Esophagus squamous epithelium (tissue), 5 donors: Measurements from ENCODE around the gene CRACDL. TPM values are rescaled to one million over a fixed set of nuclear protein-coding genes. Genes with fewer than 3 reads are reported as not detected.

Experiments used
- DNase-seq: peaks from one replicate; lab custom pipeline; 2025; lab: John Stamatoyannopoulos, UW
- H3K27ac ChIP-seq, 4 donors: fragments of 200-600 bp; sonication (generic); one replicate each; pipeline ENCODE4 v1.5.1; 2016 to 2019; ENCODE audit warnings: mild to moderate bottlenecking in 1 of 4
- H3K27me3 ChIP-seq, 4 donors: fragments of 200-600 bp; sonication (generic); 1 replicate in 3 of 4; 2 replicates in 1 of 4; pipeline versions ENCODE4 v1.5.1 to v1.6.0; 2017 to 2021; ENCODE audit warnings: antibody characterized with exemption in 1 of 4
- H3K36me3 ChIP-seq, 3 donors: fragments of 200-600 bp; sonication (generic); one replicate each; pipeline ENCODE4 v1.5.1; 2016 to 2019
- H3K4me1 ChIP-seq, 3 donors: fragments of 200-600 bp; sonication (generic); one replicate each; pipeline ENCODE4 v1.5.1; 2017 to 2019
- H3K4me3 ChIP-seq, 4 donors: fragments of 200-600 bp; sonication (generic); 1 replicate in 3 of 4; 2 replicates in 1 of 4; pipeline ENCODE4 v1.5.1; 2016 to 2019; ENCODE audit warnings: mild to moderate bottlenecking in 2 of 4, moderate library complexity in 1 of 4
- H3K9me3 ChIP-seq, 3 donors: fragments of 200-600 bp; sonication (generic); one replicate each; pipeline ENCODE4 v1.5.1; 2016 to 2019
- CTCF ChIP-seq, 6 experiments: fragments of 450-650 bp in 4 of 6; fragments of 200-600 bp in 2 of 6; sonication (generic) in 2 of 6; IDR thresholded peaks; one replicate each; pipeline ENCODE4 v1.5.1; 2016 to 2019; ENCODE audit warnings: antibody characterized with exemption in 6 of 6, mild to moderate bottlenecking in 4 of 6, moderate library complexity in 4 of 6
- POLR2A ChIP-seq, 4 donors: fragments of 450-650 bp; IDR thresholded peaks; one replicate each; pipeline ENCODE4 v1.6.1; 2017; ENCODE audit warnings: antibody characterized with exemption in 4 of 4, mild to moderate bottlenecking in 4 of 4, moderate library complexity in 3 of 4
- WGBS, 2 donors: methylation state at CpG; one replicate each; pipeline ENCODE4 v1.1.5; 2018; 5-methylcytosine and 5-hydroxymethylcytosine counted together
- intact Hi-C: fragments of 100-400 bp; cut with DNase I; formaldehyde crosslinking; loops from one replicate; pipeline ENCODE4 v1.15.0; 2022
- small RNA-seq, 4 donors: library from RNA; depleted of rRNA; stranded (forward); fragments of <200 nt; gene quantifications; one replicate each; pipeline ENCODE3, GENCODE V24; 2016
- total RNA-seq, 4 donors: library from RNA; depleted of rRNA; stranded (reverse); fragments of >200 nt; gene quantifications; one replicate each; pipeline ENCODE4 v1.1.0, GENCODE V29; 2016
- donor health status: DM: yes; HTN: yes; CAD: no.

The CRACDL gene
- total RNA-seq, 4 donors from 2014 or later, result 6.5 to 33.6 (median 9.7) TPM

- intact Hi-C loops, result no loop called here
Measured at GRCh38 chr2:98746426-98746825, 189.6 kb downstream of the CRACDL start.

GRCh38 chr2:98744595-98744994 lies 191.4 kb downstream of the CRACDL start:
- Histone ChIP-seq H3K9me3 (no peaks in the 10 kb centered on the region), H3K27ac (no peak overlapping the region), H3K36me3 (no peaks in the 10 kb centered on the region), H3K27me3 (no peaks in the 10 kb centered on the region), H3K4me3 (no peak overlapping the region), H3K4me1 (peaks cover 0 to 12% (median 4%) of the 10 kb centered on the region in 3 donors)
- intact Hi-C loops, result no loop called here
- no peak for DNase-seq
- TF ChIP-seq POLR2A (IDR thresholded peaks at IDR 0.05) (no peak), CTCF (IDR thresholded peaks at IDR 0.05) (no peak)
- 76 to 84% methylated on average over 5 of the region's 5 CpGs for WGBS, 2 donors

More at GRCh38 chr2:98746426-98746825, 189.6 kb downstream of the CRACDL start:
- H3K27ac ChIP-seq, result no peak overlapping the region
- H3K9me3 ChIP-seq, result no peaks in the 10 kb centered on the region
- H3K36me3 ChIP-seq, result no peaks in the 10 kb centered on the region
- no peak overlapping the region for H3K4me3 ChIP-seq
- DNase-seq, result no peak
- peaks cover 0 to 12% (median 4%) of the 10 kb centered on the region in 3 donors for H3K4me1 ChIP-seq
- TF ChIP-seq POLR2A (IDR thresholded peaks at IDR 0.05), result no peak
- no peak for TF ChIP-seq CTCF (IDR thresholded peaks at IDR 0.05)
- H3K27me3 ChIP-seq, result no peaks in the 10 kb centered on the region

Small RNAs within 50 kb of the gene (small RNA-seq; reads per million reads assigned to genes)
- gene RNU4-84P (0 reads per million in 4 donors), gene RNU7-46P (0 reads per million in 4 donors)

Other genes with a start within 250 kb of the CRACDL start
- gene MGAT4A, start 205.1 kb downstream of the CRACDL start, total RNA-seq, result 10 to 100 TPM in 1 of 4 donors, 1 to 10 TPM in 3; 4.1 to 11.6 (median 7.1) TPM
- 1 to 10 TPM in 1 of 4 donors, under 1 TPM in 3; 0.49 to 1.2 (median 0.86) TPM for gene C2orf15, start 205.5 kb upstream of the CRACDL start, total RNA-seq
- 10 to 100 TPM in 1 of 4 donors, 1 to 10 TPM in 3; 2.3 to 12.1 (median 4.8) TPM for gene TSGA10, start 218.7 kb upstream of the CRACDL start, total RNA-seq
- 1 to 10 TPM; 2.5 to 6.9 (median 4.4) TPM for gene LIPT1, start 218.7 kb upstream of the CRACDL start, total RNA-seq
- 10 to 100 TPM; 10.8 to 32.3 (median 28.7) TPM for gene MITD1, start 244.8 kb upstream of the CRACDL start, total RNA-seq
- 10 to 100 TPM; 18.3 to 35.9 (median 32.8) TPM for gene MRPL30, start 245.0 kb upstream of the CRACDL start, total RNA-seq